ENCODE results near the gene CBL. TPM values are rescaled to one million over a fixed set of nuclear protein-coding genes. Genes with fewer than 3 reads are reported as not detected.

Gene CBL
- total RNA-seq, 1 donor, result 9.0 TPM

- peaks cover 3% of the 10 kb centered on the region for H3K79me2 ChIP-seq (ENCODE audit: insufficient read depth, low read length)
- TF ChIP-seq CTCF (IDR thresholded peaks at IDR 0.05; ENCODE audit: extremely low read depth, low read depth, low read length), result no peak
- H4K20me1 ChIP-seq (ENCODE audit: insufficient read depth, low read length), result peaks cover 4% of the 10 kb centered on the region
- H3K9me3 ChIP-seq (ENCODE audit: low read depth, low read length), result no peaks in the 10 kb centered on the region
- H3K36me3 ChIP-seq (ENCODE audit: insufficient read depth, low read length), result peaks cover 21% of the 10 kb centered on the region
- peaks cover 5% of the 10 kb centered on the region for H3K4me1 ChIP-seq (ENCODE audit: insufficient read depth, low read length)
- no peak overlapping the region for H3K4me3 ChIP-seq (ENCODE audit: insufficient read depth, low read length)
- no peak overlapping the region for H2AFZ ChIP-seq (ENCODE audit: low read length)
- no peak for DNase-seq (ENCODE audit: insufficient read length, low spot score, missing footprints)
- H3K4me2 ChIP-seq (ENCODE audit: insufficient read depth, low read length), result no peak overlapping the region
- no peak overlapping the region for H3K27ac ChIP-seq (ENCODE audit: low read depth, low read length)
- H3K27me3 ChIP-seq (ENCODE audit: insufficient read depth, low read length), result no peaks in the 10 kb centered on the region
Measured at GRCh38 chr11:119173453-119173852, 32.7 kb upstream of the CBL start.

- H2AFZ ChIP-seq (ENCODE audit: low read length), result no peak overlapping the region
- no peak overlapping the region for H3K4me2 ChIP-seq (ENCODE audit: insufficient read depth, low read length)
Measured at GRCh38 chr11:119175493-119176077, 30.6 kb upstream of the CBL start.

GRCh38 chr11:119178166-119178680 is 27.9 kb upstream of the CBL start:
- Histone ChIP-seq H3K4me3 (ENCODE audit: insufficient read depth, low read length) (no peak overlapping the region), H3K36me3 (ENCODE audit: insufficient read depth, low read length) (peaks cover 27% of the 10 kb centered on the region), H3K27ac (ENCODE audit: low read depth, low read length) (no peak overlapping the region), H3K4me1 (ENCODE audit: insufficient read depth, low read length) (no peaks in the 10 kb centered on the region), H3K9me3 (ENCODE audit: low read depth, low read length) (no peaks in the 10 kb centered on the region), H2AFZ (ENCODE audit: low read length) (no peak overlapping the region), H3K27me3 (ENCODE audit: insufficient read depth, low read length) (no peaks in the 10 kb centered on the region), H4K20me1 (ENCODE audit: insufficient read depth, low read length) (peaks cover 4% of the 10 kb centered on the region), H3K79me2 (ENCODE audit: insufficient read depth, low read length) (no peaks in the 10 kb centered on the region), H3K4me2 (ENCODE audit: insufficient read depth, low read length) (no peak overlapping the region)
- no peak for TF ChIP-seq CTCF (IDR thresholded peaks at IDR 0.05; ENCODE audit: extremely low read depth, low read depth, low read length)
- DNase-seq (ENCODE audit: insufficient read length, low spot score, missing footprints), result no peak

More at GRCh38 chr11:119175493-119176077, 30.6 kb upstream of the CBL start:
- peaks cover 4% of the 10 kb centered on the region for H4K20me1 ChIP-seq (ENCODE audit: insufficient read depth, low read length)
- H3K36me3 ChIP-seq (ENCODE audit: insufficient read depth, low read length), result peaks cover 26% of the 10 kb centered on the region
- H3K9me3 ChIP-seq (ENCODE audit: low read depth, low read length), result no peaks in the 10 kb centered on the region
- peak; percentile 93 for DNase-seq (ENCODE audit: insufficient read length, low spot score, missing footprints)
- no peak overlapping the region for H3K27ac ChIP-seq (ENCODE audit: low read depth, low read length)
- H3K27me3 ChIP-seq (ENCODE audit: insufficient read depth, low read length), result no peaks in the 10 kb centered on the region
- no peaks in the 10 kb centered on the region for H3K4me1 ChIP-seq (ENCODE audit: insufficient read depth, low read length)
- no peaks in the 10 kb centered on the region for H3K79me2 ChIP-seq (ENCODE audit: insufficient read depth, low read length)
- no peak for TF ChIP-seq CTCF (IDR thresholded peaks at IDR 0.05; ENCODE audit: extremely low read depth, low read depth, low read length)
- H3K4me3 ChIP-seq (ENCODE audit: insufficient read depth, low read length), result no peak overlapping the region

GRCh38 chr11:119179342-119179741 is 26.8 kb upstream of the CBL start:
- peaks cover 4% of the 10 kb centered on the region for H4K20me1 ChIP-seq (ENCODE audit: insufficient read depth, low read length)
- no peak overlapping the region for H2AFZ ChIP-seq (ENCODE audit: low read length)

More at GRCh38 chr11:119179342-119179741, 26.8 kb upstream of the CBL start:
- Histone ChIP-seq H3K4me3 (ENCODE audit: insufficient read depth, low read length) (no peak overlapping the region), H3K27me3 (ENCODE audit: insufficient read depth, low read length) (no peaks in the 10 kb centered on the region), H3K9me3 (ENCODE audit: low read depth, low read length) (no peaks in the 10 kb centered on the region), H3K79me2 (ENCODE audit: insufficient read depth, low read length) (no peaks in the 10 kb centered on the region), H3K4me2 (ENCODE audit: insufficient read depth, low read length) (no peak overlapping the region), H3K27ac (ENCODE audit: low read depth, low read length) (no peak overlapping the region), H3K4me1 (ENCODE audit: insufficient read depth, low read length) (no peaks in the 10 kb centered on the region), H3K36me3 (ENCODE audit: insufficient read depth, low read length) (peaks cover 26% of the 10 kb centered on the region)
- DNase-seq (ENCODE audit: insufficient read length, low spot score, missing footprints), result no peak
- TF ChIP-seq CTCF (IDR thresholded peaks at IDR 0.05; ENCODE audit: extremely low read depth, low read depth, low read length), result no peak

All from osteoblast (primary cell).